Erythroblast (primary cell): ENCODE results near the gene EFNB2.

Source experiments
- DNase-seq, 2 experiments: peaks; one replicate each; lab custom pipeline; 2025; lab: John Stamatoyannopoulos, UW
- GATA1 ChIP-seq: IDR thresholded peaks from 2 replicates; pipeline ENCODE4 v1.6.1; 2011; ENCODE audit warnings: low read depth, mild to moderate bottlenecking, control low read depth, low read length, moderate library complexity
- POLR2A ChIP-seq: IDR thresholded peaks from 2 replicates; pipeline ENCODE4 v1.6.1; 2011; ENCODE audit warnings: mild to moderate bottlenecking, low read length

EFNB2 gene

DNA sequence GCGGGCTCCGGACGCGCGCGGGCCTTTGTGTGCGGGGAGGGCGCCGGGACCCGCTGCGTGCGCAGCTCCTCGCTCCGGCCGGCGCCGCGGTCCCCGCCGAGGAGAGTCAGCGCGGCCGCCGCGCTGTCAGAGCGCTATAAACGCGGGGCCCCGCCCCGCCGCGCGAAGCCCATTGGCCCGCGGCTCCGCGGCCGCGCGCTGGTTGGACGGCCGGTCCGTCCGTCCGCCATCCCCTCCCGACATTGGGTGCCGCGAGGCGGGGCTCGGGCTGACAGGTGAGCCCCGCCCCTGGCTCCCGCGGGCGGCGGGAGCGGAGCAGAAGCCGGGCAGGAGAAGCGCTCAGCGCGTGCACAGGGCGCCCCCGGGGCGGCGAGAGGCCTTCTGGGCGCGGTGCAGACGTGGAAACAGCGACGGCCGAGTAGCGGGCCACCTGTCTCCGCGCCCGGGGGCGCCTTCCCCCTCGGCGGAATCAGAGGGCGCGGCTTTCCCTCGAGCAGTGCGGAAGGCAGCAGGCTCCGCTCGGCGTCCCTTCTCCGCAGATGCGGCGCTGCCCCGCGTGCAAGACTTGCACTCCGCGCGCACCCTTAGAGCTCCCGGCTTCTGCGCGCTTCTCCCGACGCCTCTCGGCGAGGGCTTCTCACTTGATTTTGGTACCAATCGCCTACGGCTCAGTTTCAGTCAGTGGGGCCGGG is at the start of gene EFNB2:
TSS of gene EFNB2 (minus strand) at position 111 of the 692 bp plus-strand sequence. CDS start 698 bp downstream, outside the sequence.
- DNase-seq: peak; percentile 87 to 93
- TF ChIP-seq GATA1: no peak
- TF ChIP-seq POLR2A: peak; percentile 19

- peak in 1 of 2 experiments; percentile 8 for DNase-seq
- TF ChIP-seq POLR2A (no peak), GATA1 (no peak)
Measured at GRCh38 chr13:106581225-106581624, 45.8 kb upstream of the EFNB2 start.

DNA sequence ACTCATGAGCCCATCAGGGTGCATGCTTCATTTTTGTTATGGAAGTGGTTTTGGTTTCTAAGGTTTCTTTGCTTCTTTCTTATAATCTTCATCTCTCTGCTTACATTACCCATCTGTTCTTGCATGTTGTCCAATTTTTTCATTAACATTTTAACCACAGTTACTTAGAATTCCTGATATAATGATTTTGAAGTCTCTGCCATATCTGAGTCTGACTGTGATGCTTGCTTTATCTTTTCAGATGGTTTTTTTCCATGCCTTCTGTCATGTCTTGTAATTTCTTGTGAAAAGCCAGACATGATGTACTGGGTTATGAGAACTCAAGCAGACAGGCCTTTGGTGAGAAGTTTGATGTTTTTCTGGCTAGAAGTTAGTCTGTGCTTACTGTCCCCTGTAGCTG is 40.4 kb upstream of the EFNB2 start:
- no peak for DNase-seq
- TF ChIP-seq GATA1 (no peak), POLR2A (no peak)

GRCh38 chr13:106573868-106574267 is 38.4 kb upstream of the EFNB2 start:
- TF ChIP-seq POLR2A (no peak), GATA1 (no peak)
- DNase-seq: no peak

GRCh38 chr13:106573284-106573846 is 37.9 kb upstream of the EFNB2 start:
- DNase-seq: no peak
- TF ChIP-seq GATA1 (no peak), POLR2A (no peak)

DNA sequence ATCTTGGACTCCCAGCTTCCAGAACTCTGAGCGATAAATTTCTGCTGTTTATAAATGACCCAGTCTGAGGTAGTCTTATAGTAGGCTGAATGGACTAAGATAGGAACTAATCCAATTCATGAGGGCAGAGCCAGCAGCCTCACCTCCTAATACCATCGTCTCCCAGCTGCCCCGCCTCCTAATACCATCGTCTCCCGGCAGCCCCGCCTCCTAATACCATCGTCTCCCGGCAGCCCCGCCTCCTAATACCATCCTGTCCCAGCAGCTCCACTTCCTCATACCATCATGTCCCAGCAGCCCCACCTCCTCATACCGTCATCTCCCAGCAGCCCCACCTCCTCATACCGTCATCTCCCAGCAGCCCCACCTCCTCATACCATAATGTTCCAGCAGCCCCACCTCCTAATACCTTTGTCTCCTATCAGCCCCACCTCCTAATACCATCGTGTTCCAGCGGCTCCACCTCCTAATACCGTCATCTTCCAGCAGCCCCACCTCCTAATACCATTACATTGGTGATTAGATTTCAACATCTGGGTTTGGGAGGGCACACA is 34.9 kb upstream of the EFNB2 start:
- TF ChIP-seq GATA1 (no peak), POLR2A (no peak)

DNA sequence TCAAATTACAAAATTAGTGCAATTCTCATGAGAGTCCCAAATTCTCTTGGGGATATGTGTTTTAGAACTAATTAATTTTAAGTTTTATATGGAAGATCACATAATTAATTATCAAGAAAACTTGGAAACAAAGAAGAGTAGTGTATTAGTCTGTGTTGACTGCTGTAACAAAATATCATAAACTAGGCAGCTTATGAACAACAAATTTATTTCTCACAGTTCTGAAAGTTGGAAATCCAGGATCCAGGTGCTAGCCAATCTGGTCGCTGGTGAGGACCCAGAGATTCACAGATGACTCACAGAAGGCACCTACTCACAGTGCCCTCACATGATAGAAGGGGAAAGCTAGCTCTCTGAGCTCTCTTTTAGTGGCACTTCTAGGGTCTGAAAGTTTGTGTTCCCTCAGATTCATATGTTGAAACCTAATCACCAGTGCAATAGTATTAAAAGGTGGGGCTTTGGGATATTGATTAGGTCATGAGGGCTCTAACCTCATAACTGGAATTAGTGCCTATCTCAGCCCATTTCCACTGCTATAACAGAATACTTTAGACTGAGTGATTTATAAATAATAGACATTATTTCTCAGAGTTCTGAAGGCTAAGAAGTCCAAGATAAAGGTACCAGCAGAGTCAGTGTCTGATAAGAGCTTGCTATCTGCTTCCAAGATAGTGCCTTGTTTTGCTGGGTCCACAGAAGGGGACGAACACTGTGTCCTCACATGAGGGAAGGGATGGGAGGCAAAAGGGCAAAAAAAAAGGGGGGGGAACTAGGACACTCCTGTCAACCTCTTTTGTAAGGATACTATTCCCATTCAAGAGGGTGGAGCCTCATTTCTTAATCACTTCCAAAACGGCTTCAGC is 34.0 kb upstream of the EFNB2 start:
- DNase-seq: peak in 1 of 2 experiments; percentile 10
- no peak for TF ChIP-seq POLR2A

More for the DNA sequence above, 34.9 kb upstream of the EFNB2 start:
- peak; percentile 57 to 74 for DNase-seq

- no peak for TF ChIP-seq GATA1
- TF ChIP-seq POLR2A: peak; percentile 77
- peak in 1 of 2 experiments; percentile 31 for DNase-seq
Measured at GRCh38 chr13:106568299-106569003, 33.0 kb upstream of the EFNB2 start.

GRCh38 chr13:106567474-106568298 is 32.2 kb upstream of the EFNB2 start, which contains the start of gene ARGLU1:
ARGLU1 (minus strand) TSS chr13:106568137; CDS start chr13:106567919, 218 bp downstream.
- DNase-seq: peak; percentile 92 to 95
- TF ChIP-seq GATA1 (no peak), POLR2A (peak; percentile 97)

GRCh38 chr13:106566641-106567473 is 31.4 kb upstream of the EFNB2 start:
- TF ChIP-seq GATA1: no peak
- DNase-seq: peak; percentile 77 to 78

- DNase-seq: no peak
- TF ChIP-seq POLR2A: no peak
- TF ChIP-seq GATA1: no peak
Measured at GRCh38 chr13:106565127-106565775, 29.8 kb upstream of the EFNB2 start.
